PFSK-1 (cell line): ENCODE measurements around the gene TXNIP.

Experiments
- FOXP2 ChIP-seq: optimal IDR thresholded peaks from 2 replicates; pipeline ENCODE3; 2011; ENCODE audit warnings: borderline replicate concordance, control low read depth, inconsistent platforms; ENCODE audit not compliant: insufficient read depth; ENCODE audit errors: extremely low read length, extremely low read depth
- POLR2AphosphoS5 ChIP-seq: IDR thresholded peaks from 2 replicates; pipeline ENCODE4 v1.6.1; 2012; ENCODE audit warnings: low read depth, mild to moderate bottlenecking, control low read depth, low read length, moderate library complexity
- SIN3A ChIP-seq: IDR thresholded peaks from 2 replicates; pipeline ENCODE4 v1.6.1; 2012; ENCODE audit warnings: mild to moderate bottlenecking, low read length, moderate library complexity, borderline replicate concordance; ENCODE audit not compliant: insufficient read depth
- TAF1 ChIP-seq: IDR thresholded peaks from 2 replicates; pipeline ENCODE4 v1.6.1; 2012; ENCODE audit warnings: low read length, control low read depth, borderline replicate concordance; ENCODE audit not compliant: insufficient read depth
- TF ChIP-seq, protein P1 (sequence below), 2 experiments: IDR thresholded peaks; 2 replicates each; pipeline versions ENCODE4 v1.6.1 to v1.8.0; 2011 to 2012; ENCODE audit warnings: low read depth in 2 of 2, low read length in 2 of 2, control low read depth in 1 of 2, inconsistent platforms in 1 of 2, mild to moderate bottlenecking in 1 of 2, moderate library complexity in 1 of 2; ENCODE audit not compliant: insufficient read depth in 1 of 2

Gene TXNIP

DNA sequence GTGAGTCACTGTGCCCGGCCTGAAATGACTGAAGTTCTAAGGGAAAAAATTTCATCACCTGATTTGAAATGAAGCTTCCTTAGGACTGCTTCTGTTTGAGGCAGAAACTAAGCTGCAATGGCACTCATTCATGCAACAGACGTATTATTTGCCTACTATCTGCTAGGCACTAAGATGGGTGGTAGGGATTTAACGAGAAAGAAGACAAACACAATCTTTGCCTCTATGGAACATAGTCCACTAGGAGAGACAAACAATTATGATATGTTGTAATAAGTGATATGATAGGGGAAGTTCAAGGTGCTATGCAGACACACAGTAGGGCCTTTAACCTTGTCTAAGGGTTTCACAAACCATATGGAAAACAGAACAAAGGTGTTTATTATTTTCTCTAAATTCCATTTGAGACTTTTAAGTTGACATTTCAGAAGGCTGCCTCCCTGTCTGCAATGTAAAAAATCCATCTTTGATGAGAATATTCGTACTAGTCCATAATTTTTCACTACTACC lies 49.8 kb downstream of the TXNIP start:
- TF ChIP-seq, protein P1, sequence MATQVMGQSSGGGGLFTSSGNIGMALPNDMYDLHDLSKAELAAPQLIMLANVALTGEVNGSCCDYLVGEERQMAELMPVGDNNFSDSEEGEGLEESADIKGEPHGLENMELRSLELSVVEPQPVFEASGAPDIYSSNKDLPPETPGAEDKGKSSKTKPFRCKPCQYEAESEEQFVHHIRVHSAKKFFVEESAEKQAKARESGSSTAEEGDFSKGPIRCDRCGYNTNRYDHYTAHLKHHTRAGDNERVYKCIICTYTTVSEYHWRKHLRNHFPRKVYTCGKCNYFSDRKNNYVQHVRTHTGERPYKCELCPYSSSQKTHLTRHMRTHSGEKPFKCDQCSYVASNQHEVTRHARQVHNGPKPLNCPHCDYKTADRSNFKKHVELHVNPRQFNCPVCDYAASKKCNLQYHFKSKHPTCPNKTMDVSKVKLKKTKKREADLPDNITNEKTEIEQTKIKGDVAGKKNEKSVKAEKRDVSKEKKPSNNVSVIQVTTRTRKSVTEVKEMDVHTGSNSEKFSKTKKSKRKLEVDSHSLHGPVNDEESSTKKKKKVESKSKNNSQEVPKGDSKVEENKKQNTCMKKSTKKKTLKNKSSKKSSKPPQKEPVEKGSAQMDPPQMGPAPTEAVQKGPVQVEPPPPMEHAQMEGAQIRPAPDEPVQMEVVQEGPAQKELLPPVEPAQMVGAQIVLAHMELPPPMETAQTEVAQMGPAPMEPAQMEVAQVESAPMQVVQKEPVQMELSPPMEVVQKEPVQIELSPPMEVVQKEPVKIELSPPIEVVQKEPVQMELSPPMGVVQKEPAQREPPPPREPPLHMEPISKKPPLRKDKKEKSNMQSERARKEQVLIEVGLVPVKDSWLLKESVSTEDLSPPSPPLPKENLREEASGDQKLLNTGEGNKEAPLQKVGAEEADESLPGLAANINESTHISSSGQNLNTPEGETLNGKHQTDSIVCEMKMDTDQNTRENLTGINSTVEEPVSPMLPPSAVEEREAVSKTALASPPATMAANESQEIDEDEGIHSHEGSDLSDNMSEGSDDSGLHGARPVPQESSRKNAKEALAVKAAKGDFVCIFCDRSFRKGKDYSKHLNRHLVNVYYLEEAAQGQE (IDR thresholded peaks at IDR 0.05; ENCODE audit: insufficient read depth in 1 of 2, low read depth in 2 of 2, low read length in 2 of 2), result no peak
- TF ChIP-seq TAF1 (no peak), POLR2AphosphoS5 (no peak)

DNA sequence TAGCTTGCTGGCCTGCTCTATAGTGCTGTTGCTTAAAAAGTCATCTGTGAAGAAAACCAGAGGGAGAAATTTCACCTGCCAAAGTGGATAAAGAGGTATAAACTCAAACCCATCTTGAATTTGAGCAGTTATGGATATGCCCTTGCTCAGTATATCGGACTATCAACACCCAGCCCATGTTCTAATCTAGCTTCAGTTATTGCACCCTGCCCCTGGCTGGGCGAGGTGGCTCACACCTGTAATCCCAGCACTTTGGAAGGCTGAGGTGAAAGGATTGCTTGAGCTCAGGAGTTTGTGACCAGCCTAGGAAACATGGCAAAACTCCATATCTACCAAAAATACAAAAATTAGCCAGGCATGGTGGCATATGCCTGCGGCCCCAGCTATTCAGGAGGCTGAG lies 51.8 kb downstream of the TXNIP start:
- TF ChIP-seq SIN3A, result no peak
- TF ChIP-seq, protein P1 (IDR thresholded peaks at IDR 0.05; ENCODE audit: insufficient read depth in 1 of 2, low read depth in 2 of 2, low read length in 2 of 2), result no peak
- TF ChIP-seq TAF1, result no peak
- TF ChIP-seq FOXP2, result no peak
- no peak for TF ChIP-seq POLR2AphosphoS5

DNA sequence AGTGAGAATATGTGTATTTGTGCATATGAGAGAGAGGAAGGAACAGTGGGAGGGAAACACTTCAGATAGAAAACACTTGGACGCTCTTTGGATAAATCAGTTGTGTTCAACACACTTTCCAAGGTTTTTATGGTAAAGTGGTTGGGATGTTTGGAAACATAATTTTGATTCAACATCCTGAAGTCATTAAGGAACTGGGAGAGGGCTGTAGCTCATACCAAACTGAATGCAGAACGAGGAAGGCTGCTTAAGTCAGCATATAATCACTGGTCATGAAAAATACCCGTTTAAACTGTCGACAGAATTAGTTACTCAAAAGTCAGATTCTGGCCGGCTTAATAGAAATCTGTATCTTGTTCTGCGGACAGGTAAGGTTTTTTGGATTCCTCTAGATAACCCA lies 53.5 kb downstream of the TXNIP start:
- no peak for TF ChIP-seq SIN3A
- no peak for TF ChIP-seq TAF1
- TF ChIP-seq FOXP2, result no peak
- TF ChIP-seq, protein P1 (IDR thresholded peaks at IDR 0.05; ENCODE audit: insufficient read depth in 1 of 2, low read depth in 2 of 2, low read length in 2 of 2), result no peak
- no peak for TF ChIP-seq POLR2AphosphoS5
